ENCODE results near the gene PERCC1.

Gene PERCC1

GRCh38 chr16:1459967-1460366 is 29.1 kb downstream of the PERCC1 start:
- TF ChIP-seq CTCF (IDR thresholded peaks at IDR 0.05) (no peak), ZFX (IDR thresholded peaks at IDR 0.05; ENCODE audit: borderline replicate concordance) (no peak)
- H3K27ac ChIP-seq: no peak overlapping the region

GRCh38 chr16:1460602-1461138 is 29.8 kb downstream of the PERCC1 start:
- TF ChIP-seq ZFX (IDR thresholded peaks at IDR 0.05; ENCODE audit: borderline replicate concordance) (no peak), CTCF (IDR thresholded peaks at IDR 0.05) (no peak)
- no peak overlapping the region for H3K27ac ChIP-seq

GRCh38 chr16:1461146-1461545 is 30.3 kb downstream of the PERCC1 start:
- H3K27ac ChIP-seq: no peak overlapping the region
- no peak for TF ChIP-seq CTCF (IDR thresholded peaks at IDR 0.05)
- TF ChIP-seq ZFX (IDR thresholded peaks at IDR 0.05; ENCODE audit: borderline replicate concordance): no peak

GRCh38 chr16:1464196-1464893 is 33.5 kb downstream of the PERCC1 start:
- no peak overlapping the region for H3K27ac ChIP-seq
- TF ChIP-seq CTCF (IDR thresholded peaks at IDR 0.05) (no peak), ZFX (IDR thresholded peaks at IDR 0.05; ENCODE audit: borderline replicate concordance) (no peak)

- no peak overlapping the region for H3K27ac ChIP-seq
- TF ChIP-seq CTCF (IDR thresholded peaks at IDR 0.05): no peak
- no peak for TF ChIP-seq ZFX (IDR thresholded peaks at IDR 0.05; ENCODE audit: borderline replicate concordance)
These were observed 34.2 kb downstream of the PERCC1 start for GRCh38 chr16:1464894-1465566.

- no peak overlapping the region for H3K27ac ChIP-seq
- no peak for TF ChIP-seq ZFX (IDR thresholded peaks at IDR 0.05; ENCODE audit: borderline replicate concordance)
- TF ChIP-seq CTCF (IDR thresholded peaks at IDR 0.05): no peak
These were observed 34.7 kb downstream of the PERCC1 start for GRCh38 chr16:1465567-1465915.

- H3K27ac ChIP-seq: no peak overlapping the region
- TF ChIP-seq CTCF (IDR thresholded peaks at IDR 0.05) (no peak), ZFX (IDR thresholded peaks at IDR 0.05; ENCODE audit: borderline replicate concordance) (no peak)
These were observed 35.2 kb downstream of the PERCC1 start for GRCh38 chr16:1466054-1466453.

Data from 22Rv1 (cell line).